IMR-90 (cell line): ENCODE results near the gene PIP5K1C. TPM values are rescaled to one million over a fixed set of nuclear protein-coding genes. Genes with fewer than 3 reads are reported as not detected.

Experiments
- ATAC-seq: fragments of 200-7000 bp; cut with Tn5 transposase; 2 replicates; pipeline ENCODE4 v1.9.1; 2020; ENCODE audit warnings: low read depth, mild to moderate bottlenecking, moderate library complexity
- BruUV-seq: library from RNA; stranded (reverse); fragments of 400-500 nt; replicated peaks from 2 replicates; lab custom pipeline; 2021; lab: Mats Ljungman, UMichigan
- CTCF ChIA-PET: fragments of 300-600 bp; formaldehyde crosslinking; extraction: SDS; loops from one replicate; lab custom pipeline; 2021; ENCODE audit warnings: antibody characterized with exemption; lab: Yijun Ruan, JAX
- POLR2A ChIA-PET: fragments of 300-600 bp; sonication (Branson Sonifier 250); formaldehyde crosslinking; loops from one replicate; lab custom pipeline; 2022; ENCODE audit warnings: antibody characterized with exemption; ENCODE audit not compliant: unreplicated experiment; lab: Charles Lee
- DNase-seq: peaks from one replicate; pipeline ENCODE4 v3.0.0; 2013
- H2AFZ ChIP-seq: replicated peaks from 2 replicates; pipeline ENCODE3; 2013; ENCODE audit warnings: low read length, mild to moderate bottlenecking; ENCODE audit not compliant: poor library complexity
- H2AK5ac ChIP-seq: 2 replicates; pipeline ENCODE4 v1.6.1; 2013; ENCODE audit warnings: low read depth, low read length, inconsistent platforms
- H2AK9ac ChIP-seq: replicated peaks from 2 replicates; pipeline ENCODE3; 2013; ENCODE audit warnings: mild to moderate bottlenecking, low read depth, low read length, moderate library complexity; ENCODE audit not compliant: poor library complexity
- H2BK120ac ChIP-seq: 2 replicates; pipeline ENCODE4 v1.6.1; 2013; ENCODE audit warnings: low read depth, low read length, inconsistent platforms
- H2BK15ac ChIP-seq: 3 replicates; pipeline ENCODE4 v1.6.1; 2013; ENCODE audit warnings: low read depth, low read length, inconsistent platforms
- H2BK20ac ChIP-seq: 2 replicates; pipeline ENCODE4 v1.6.1; 2013; ENCODE audit warnings: low read depth, mild to moderate bottlenecking, inconsistent platforms, low read length, moderate library complexity
- H2BK5ac ChIP-seq: 2 replicates; pipeline ENCODE4 v1.6.1; 2013; ENCODE audit warnings: mild to moderate bottlenecking, low read depth, low read length, inconsistent platforms; ENCODE audit not compliant: poor library complexity, severe bottlenecking
- H3K14ac ChIP-seq: replicated peaks from 2 replicates; pipeline ENCODE4 v1.6.1; 2013; ENCODE audit warnings: low read depth, low read length, inconsistent platforms
- H3K18ac ChIP-seq: 2 replicates; pipeline ENCODE4 v1.6.1; 2013; ENCODE audit warnings: low read depth, low read length, control low read depth
- H3K23ac ChIP-seq: 2 replicates; pipeline ENCODE4 v1.6.1; 2013; ENCODE audit warnings: low read depth, low read length, inconsistent platforms
- H3K27ac ChIP-seq: 2 replicates; pipeline ENCODE4 v1.5.1; 2013; ENCODE audit warnings: mild to moderate bottlenecking, control low read depth, low read length; ENCODE audit not compliant: insufficient read depth
- H3K27me3 ChIP-seq: 2 replicates; pipeline ENCODE4 v1.6.1; 2013; ENCODE audit warnings: low read length; ENCODE audit not compliant: control insufficient read depth, insufficient read depth
- H3K36me3 ChIP-seq: 2 replicates; pipeline ENCODE4 v1.6.1; 2013; ENCODE audit warnings: low read length, mixed read lengths; ENCODE audit not compliant: control insufficient read depth, insufficient read depth
- H3K4ac ChIP-seq: 2 replicates; pipeline ENCODE4 v1.6.1; 2013; ENCODE audit warnings: low read depth, low read length, inconsistent platforms
- H3K4me1 ChIP-seq: 2 replicates; pipeline ENCODE4 v1.6.1; 2013; ENCODE audit warnings: low read length, mixed read lengths; ENCODE audit not compliant: control insufficient read depth, insufficient read depth
- H3K4me2 ChIP-seq: 2 replicates; pipeline ENCODE4 v1.6.1; 2013; ENCODE audit warnings: low read depth, mild to moderate bottlenecking, control low read depth, low read length, moderate library complexity
- H3K4me3 ChIP-seq: 2 replicates; pipeline ENCODE4 v1.5.1; 2013; ENCODE audit warnings: low read depth, mild to moderate bottlenecking, control low read depth, low read length, moderate library complexity; ENCODE audit not compliant: insufficient read depth
- H3K56ac ChIP-seq: 2 replicates; pipeline ENCODE4 v1.6.1; 2013; ENCODE audit warnings: low read length, inconsistent platforms; ENCODE audit not compliant: insufficient read depth; ENCODE audit errors: extremely low read depth
- H3K79me1 ChIP-seq, 2 experiments: 2 replicates each; pipeline ENCODE4 v1.6.1; 2013; ENCODE audit warnings: low read length in 2 of 2, inconsistent platforms in 1 of 2, low read depth in 1 of 2
- H3K9ac ChIP-seq: 2 replicates; pipeline ENCODE4 v1.6.1; 2013; ENCODE audit warnings: low read depth, low read length, control low read depth
- H3K9me1 ChIP-seq: 2 replicates; pipeline ENCODE4 v1.6.1; 2013; ENCODE audit warnings: low read length, inconsistent platforms; ENCODE audit not compliant: insufficient read depth
- H3K9me3 ChIP-seq: 2 replicates; pipeline ENCODE4 v1.6.1; 2013; ENCODE audit warnings: low read length; ENCODE audit not compliant: control insufficient read depth, insufficient read depth
- H4K20me1 ChIP-seq: 2 replicates; pipeline ENCODE4 v1.6.1; 2013; ENCODE audit warnings: low read length, inconsistent platforms; ENCODE audit not compliant: insufficient read depth
- H4K5ac ChIP-seq: 2 replicates; pipeline ENCODE4 v1.6.1; 2013; ENCODE audit warnings: mild to moderate bottlenecking, low read depth, low read length, control low read depth
- H4K8ac ChIP-seq, 2 experiments: 2 replicates each; pipeline ENCODE4 v1.6.1; 2013; ENCODE audit warnings: low read depth in 2 of 2, low read length in 2 of 2, control low read depth in 1 of 2, inconsistent platforms in 1 of 2
- H4K91ac ChIP-seq: 2 replicates; pipeline ENCODE4 v1.6.1; 2013; ENCODE audit warnings: low read depth, low read length, inconsistent platforms; ENCODE audit not compliant: insufficient read depth
- BHLHE40 ChIP-seq: fragments of 150-350 bp; IDR thresholded peaks from 2 replicates; pipeline ENCODE4 v1.6.1; 2016; ENCODE audit warnings: mild to moderate bottlenecking, low read depth, low read length
- CTCF ChIP-seq: conservative IDR thresholded peaks from 2 replicates; pipeline ENCODE4 v1.5.1; 2012; ENCODE audit warnings: mild to moderate bottlenecking, low read depth, low read length, improper control_type of control experiment
- RCOR1 ChIP-seq: IDR thresholded peaks from 2 replicates; pipeline ENCODE4 v1.6.1; 2012; ENCODE audit warnings: mild to moderate bottlenecking, low read length, improper control_type of control experiment; ENCODE audit not compliant: insufficient replicate concordance
- USF2 ChIP-seq: fragments of 150-350 bp; IDR thresholded peaks from 2 replicates; pipeline ENCODE4 v1.6.1; 2017; ENCODE audit warnings: mild to moderate bottlenecking, antibody characterized with exemption, low read length, low read depth
- WGBS, 2 experiments: methylation state at CpG; one replicate each; pipeline versions ENCODE4 v1.1.5 to v1.1.7; 2013; ENCODE audit warnings: missing lambda C conversion rate in 2 of 2; ENCODE audit not compliant: insufficient read length in 1 of 2; ENCODE audit errors: extremely low coverage in 2 of 2; 5-methylcytosine and 5-hydroxymethylcytosine counted together
- dilution Hi-C: fragments of 300-500 bp; cut with HindIII; formaldehyde crosslinking; loops from one replicate; pipeline ENCODE4 v1.14.3; 2018; ENCODE audit warnings: low sequenced_read_pairs; ENCODE audit not compliant: unreplicated experiment
- in situ Hi-C: fragments of 300-500 bp; cut with MboI; formaldehyde crosslinking; loops from 3 replicates; pipeline ENCODE4 v1.14.3; 2019; ENCODE audit warnings: low sequenced_read_pairs, inconsistent platforms, mixed read lengths
- intact Hi-C: fragments of 100-400 bp; cut with micrococcal nuclease; formaldehyde crosslinking; loops from 2 replicates; pipeline ENCODE4 v1.10.0; 2022
- polyA plus RNA-seq, 3 experiments: library from polyadenylated mRNA; depleted of rRNA; stranded (reverse); fragments of >200 nt; gene quantifications; 2 replicates each; pipeline ENCODE4 v1.2.3, GENCODE V29; 2012; ENCODE audit warnings: low replicate concordance in 1 of 3
- total RNA-seq: library from RNA; depleted of rRNA; stranded (reverse); fragments of >200 nt; gene quantifications from 2 replicates; pipeline ENCODE4 v1.2.3, GENCODE V29; 2012

The PIP5K1C gene
- total and polyA plus RNA-seq, 2 of the 4 experiments (the other 2 are of a cell fraction) = 13.6 to 23.3 TPM

- 92% methylated on average over 25 of the region's 37 CpGs; no CpG with 5 or more reads in 1 of the 2 experiments for WGBS, 2 experiments
- no peak overlapping the region for H3K4ac ChIP-seq
- H3K4me3 ChIP-seq = no peak overlapping the region
- peaks cover 62% of the 10 kb centered on the region for H3K36me3 ChIP-seq
- POLR2A ChIA-PET = no interaction called here
- dilution Hi-C loops = no loop called here
- CTCF ChIA-PET = no interaction called here
- H3K4me1 ChIP-seq = peaks cover 3% of the 10 kb centered on the region
- H3K23ac ChIP-seq = no peak overlapping the region
- no TSS peak for BruUV-seq
- H2BK120ac ChIP-seq = no peak overlapping the region
- H4K20me1 ChIP-seq = no peaks in the 10 kb centered on the region
- H4K5ac ChIP-seq = no peak overlapping the region
- DNase-seq (no peak), ATAC-seq (no peak)
- H4K8ac ChIP-seq = no peak overlapping the region
- H2AK5ac ChIP-seq = no peak overlapping the region; the same call in 1 of the 2 replicates
- no peak overlapping the region for H2BK5ac ChIP-seq
- H3K14ac ChIP-seq = no peak overlapping the region
- no peak overlapping the region for H2BK15ac ChIP-seq
- H2BK20ac ChIP-seq = no peak overlapping the region
- H3K27ac ChIP-seq = no peak overlapping the region
- H2AFZ ChIP-seq = no peak overlapping the region
- no peak overlapping the region for H3K56ac ChIP-seq
- H3K79me1 ChIP-seq = peaks cover 0 to 10% of the 10 kb centered on the region in 2 experiments
- H3K27me3 ChIP-seq = no peaks in the 10 kb centered on the region
- in situ Hi-C loops = no loop called here
- no peak overlapping the region for H2AK9ac ChIP-seq
- H3K9me1 ChIP-seq = peaks cover 3% of the 10 kb centered on the region; the same call in 1 of the 2 replicates
- intact Hi-C loops = no loop called here
- no peak overlapping the region for H3K9ac ChIP-seq
- no peak overlapping the region for H4K91ac ChIP-seq
- no peak overlapping the region for H3K18ac ChIP-seq
- TF ChIP-seq CTCF (no peak), RCOR1 (no peak), BHLHE40 (no peak), USF2 (no peak)
- H3K9me3 ChIP-seq = no peaks in the 10 kb centered on the region
- H3K4me2 ChIP-seq = no peak overlapping the region
Measured at GRCh38 chr19:3658870-3659745, 41.2 kb downstream of the PIP5K1C start.
